ENCODE measurements around the gene EPHB1. TPM values are rescaled to one million over a fixed set of nuclear protein-coding genes. Genes with fewer than 3 reads are reported as not detected.

EPHB1 gene
- polyA plus RNA-seq, 3 donors, result 0.06 to 0.55 TPM; not detected in 1

DNA sequence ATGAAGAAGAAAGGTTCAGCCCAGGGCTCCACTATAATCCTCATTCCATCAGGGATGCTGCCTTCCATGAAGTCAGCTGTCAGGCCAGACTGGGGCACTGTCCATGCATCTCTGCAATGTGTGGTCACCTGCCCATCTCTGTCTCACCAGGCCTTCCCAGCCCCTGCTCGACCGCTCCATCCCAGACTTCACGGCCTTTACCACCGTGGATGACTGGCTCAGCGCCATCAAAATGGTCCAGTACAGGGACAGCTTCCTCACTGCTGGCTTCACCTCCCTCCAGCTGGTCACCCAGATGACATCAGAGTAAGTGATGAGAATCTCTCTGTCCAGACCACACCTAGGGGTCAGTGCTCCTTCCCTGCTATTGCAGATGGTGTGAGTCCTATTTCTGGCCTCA is 454.1 kb downstream of the EPHB1 start:
- Histone ChIP-seq H4K20me1 (ENCODE audit: insufficient read depth, low read length) (no peaks in the 10 kb centered on the region), H3K9me3 (replicated peaks in 1 of 2; ENCODE audit: control insufficient read depth in 1 of 2, insufficient read depth in 1 of 2, low read length in 2 of 2) (no peaks in the 10 kb centered on the region), H3K27ac (ENCODE audit: low read depth in 1 of 2, low read length in 2 of 2) (no peak overlapping the region), H3K79me2 (ENCODE audit: insufficient read depth, low read length) (no peaks in the 10 kb centered on the region), H3K4me1 (ENCODE audit: control insufficient read depth in 1 of 2, insufficient read depth in 2 of 2, low read length in 2 of 2) (no peaks in the 10 kb centered on the region), H3K4me3 (replicated peaks in 1 of 3; ENCODE audit: low read depth in 2 of 3, low read length in 3 of 3) (no peak overlapping the region), H3K36me3 (replicated peaks in 1 of 2; ENCODE audit: control insufficient read depth in 1 of 2, insufficient read depth in 2 of 2, low read length in 2 of 2) (no peaks in the 10 kb centered on the region), H3K9ac (ENCODE audit: insufficient read depth, low read length, poor library complexity, severe bottlenecking) (no peak overlapping the region), H2AFZ (ENCODE audit: insufficient read depth, low read depth, low read length, poor library complexity, severe bottlenecking) (no peak overlapping the region), H3K4me2 (replicated peaks; ENCODE audit: extremely low read depth, low read length, poor library complexity, severe bottlenecking) (no peak overlapping the region), H3K27me3 (ENCODE audit: control insufficient read depth in 2 of 2, insufficient read depth in 2 of 2, low read length in 2 of 2) (no peaks in the 10 kb centered on the region)
- H3K27me3 Mint-ChIP-seq (ENCODE audit: low read depth in 3 of 3), result peaks cover 0 to 2% (median 2%) of the 10 kb centered on the region in 3 donors
- DNase-seq, result no peak
- H3K4me3 Mint-ChIP-seq, result no peak overlapping the region
- H3K4me1 Mint-ChIP-seq, result peaks cover 2% of the 10 kb centered on the region
- H3K27ac Mint-ChIP-seq, result no peak overlapping the region
- H3K36me3 Mint-ChIP-seq, result no peaks in the 10 kb centered on the region
- 89% methylated on average over 5 of the region's 5 CpGs for WGBS (ENCODE audit: insufficient coverage)
- H3K9me3 Mint-ChIP-seq, result no peaks in the 10 kb centered on the region
- TF ChIP-seq CTCF (IDR thresholded peaks at IDR 0.05), result no peak
- intact Hi-C loops (cut with micrococcal nuclease), result no loop called here

DNA sequence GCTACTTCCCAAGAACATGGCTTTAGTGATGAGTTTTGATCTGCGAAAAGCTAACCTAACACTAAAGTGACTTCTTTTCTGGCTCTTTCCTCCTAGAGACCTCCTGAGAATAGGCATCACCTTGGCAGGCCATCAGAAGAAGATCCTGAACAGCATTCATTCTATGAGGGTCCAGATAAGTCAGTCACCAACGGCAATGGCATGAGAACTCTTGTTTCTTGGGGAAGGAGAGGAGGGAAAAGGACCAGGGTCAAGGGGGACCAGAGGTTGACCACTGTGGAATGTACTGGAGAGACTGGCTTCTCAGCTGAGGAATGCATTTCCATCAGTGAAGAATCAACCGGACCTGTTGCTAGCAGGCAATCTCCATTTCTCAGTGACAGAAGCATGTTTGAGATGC is 463.9 kb downstream of the EPHB1 start:
- Mint-ChIP-seq H3K9me3 (peaks cover 0 to 11% (median 7%) of the 10 kb centered on the region in 7 donors), H3K27ac (peak overlapping the region in 1 of 7 donors; percentile 48), H3K36me3 (no peaks in the 10 kb centered on the region), H3K4me3 (no peak overlapping the region), H3K27me3 (ENCODE audit: low read depth in 3 of 3) (peaks cover 2 to 5% (median 3%) of the 10 kb centered on the region in 3 donors), H3K4me1 (no peaks in the 10 kb centered on the region)
- Histone ChIP-seq H4K20me1 (ENCODE audit: insufficient read depth, low read length) (no peaks in the 10 kb centered on the region), H2AFZ (ENCODE audit: insufficient read depth, low read depth, low read length, poor library complexity, severe bottlenecking) (no peak overlapping the region), H3K27ac (ENCODE audit: low read depth in 1 of 2, low read length in 2 of 2) (no peak overlapping the region), H3K4me1 (ENCODE audit: control insufficient read depth in 1 of 2, insufficient read depth in 2 of 2, low read length in 2 of 2) (no peaks in the 10 kb centered on the region), H3K4me3 (replicated peaks in 1 of 3; ENCODE audit: low read depth in 2 of 3, low read length in 3 of 3) (no peak overlapping the region), H3K27me3 (ENCODE audit: control insufficient read depth in 2 of 2, insufficient read depth in 2 of 2, low read length in 2 of 2) (no peaks in the 10 kb centered on the region), H3K9ac (ENCODE audit: insufficient read depth, low read length, poor library complexity, severe bottlenecking) (no peak overlapping the region), H3K4me2 (replicated peaks; ENCODE audit: extremely low read depth, low read length, poor library complexity, severe bottlenecking) (no peak overlapping the region), H3K9me3 (replicated peaks in 1 of 2; ENCODE audit: control insufficient read depth in 1 of 2, insufficient read depth in 1 of 2, low read length in 2 of 2) (no peaks in the 10 kb centered on the region), H3K79me2 (ENCODE audit: insufficient read depth, low read length) (no peaks in the 10 kb centered on the region), H3K36me3 (replicated peaks in 1 of 2; ENCODE audit: control insufficient read depth in 1 of 2, insufficient read depth in 2 of 2, low read length in 2 of 2) (no peaks in the 10 kb centered on the region)
- no peak for DNase-seq
- no peak for TF ChIP-seq CTCF (IDR thresholded peaks at IDR 0.05)
- intact Hi-C loops (cut with micrococcal nuclease), result no loop called here
- WGBS (ENCODE audit: insufficient coverage), result 92% methylated on average over 1 of the region's 3 CpGs
